GM18502 (cell line): ENCODE measurements around the gene ADPRM.
"Not testable (repeated sequence)": the region's sequence is repeated elsewhere in the genome, so short reads cannot be mapped to it uniquely, and the experiment has no call there.

Source experiments
- ATAC-seq: cut with Tn5 transposase; IDR thresholded peaks from one replicate; pipeline ENCODE4 v1.9.1; 2021; ENCODE audit warnings: mild to moderate bottlenecking; ENCODE audit not compliant: unreplicated experiment, poor library complexity

Gene ADPRM, protein sequence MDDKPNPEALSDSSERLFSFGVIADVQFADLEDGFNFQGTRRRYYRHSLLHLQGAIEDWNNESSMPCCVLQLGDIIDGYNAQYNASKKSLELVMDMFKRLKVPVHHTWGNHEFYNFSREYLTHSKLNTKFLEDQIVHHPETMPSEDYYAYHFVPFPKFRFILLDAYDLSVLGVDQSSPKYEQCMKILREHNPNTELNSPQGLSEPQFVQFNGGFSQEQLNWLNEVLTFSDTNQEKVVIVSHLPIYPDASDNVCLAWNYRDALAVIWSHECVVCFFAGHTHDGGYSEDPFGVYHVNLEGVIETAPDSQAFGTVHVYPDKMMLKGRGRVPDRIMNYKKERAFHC

DNA sequence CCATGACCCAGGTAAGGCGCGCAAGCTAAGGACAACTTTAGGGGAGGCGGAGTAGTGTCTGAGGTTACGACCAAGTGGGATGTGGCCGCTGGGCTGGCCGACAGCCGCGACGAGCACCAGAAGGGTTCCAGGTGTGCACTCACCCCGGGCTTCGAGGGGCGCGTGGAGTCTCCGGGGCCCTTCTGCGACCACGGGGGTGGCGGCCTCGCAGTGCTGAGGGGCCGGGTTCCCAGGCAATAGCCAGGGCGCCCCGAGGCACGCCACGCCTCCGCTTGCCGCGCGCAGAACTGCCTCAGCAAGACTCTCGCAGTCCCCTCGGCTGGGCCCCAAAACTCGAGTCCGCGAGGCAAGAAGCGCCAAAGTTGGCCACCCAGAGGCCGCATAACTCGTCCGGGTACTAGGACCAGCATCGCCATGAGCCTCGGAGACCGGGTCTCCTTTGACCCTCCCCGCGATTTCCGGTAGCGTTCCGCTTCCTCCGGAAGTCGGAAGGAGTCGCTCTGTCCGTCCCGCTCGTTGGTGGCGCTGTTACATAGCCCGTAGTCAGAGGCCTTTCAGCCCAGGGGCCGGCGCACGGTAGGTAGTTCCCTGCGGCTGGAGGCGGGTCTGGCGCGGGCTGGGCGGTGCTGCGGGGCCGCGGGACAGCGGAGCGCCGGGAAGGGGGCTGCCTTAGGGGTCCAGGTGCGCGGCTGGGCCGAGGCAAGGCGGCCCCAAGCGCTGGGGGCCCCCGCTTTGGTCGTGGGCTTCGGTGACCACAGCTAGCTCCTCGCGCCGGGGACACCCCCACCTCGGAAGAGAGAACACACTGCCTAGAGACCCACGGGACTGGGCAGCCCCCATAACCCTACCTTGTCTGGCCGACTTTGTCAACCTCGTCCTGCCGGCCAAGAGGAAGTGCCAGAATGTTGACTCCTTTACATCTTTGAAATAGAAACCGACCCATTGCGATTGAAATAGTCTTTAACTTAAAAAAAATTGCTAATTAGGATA, at the start of gene ADPRM, which contains the start of gene SCO1:
ADPRM (plus strand) TSS at position 503 of the 990 bp plus-strand sequence. CDS start 7,333 bp downstream, outside the sequence.
SCO1 (minus strand) TSS at position 442 of the 990 bp plus-strand sequence; CDS start at position 416, 26 bp downstream.
- peak; percentile 96 for ATAC-seq

DNA sequence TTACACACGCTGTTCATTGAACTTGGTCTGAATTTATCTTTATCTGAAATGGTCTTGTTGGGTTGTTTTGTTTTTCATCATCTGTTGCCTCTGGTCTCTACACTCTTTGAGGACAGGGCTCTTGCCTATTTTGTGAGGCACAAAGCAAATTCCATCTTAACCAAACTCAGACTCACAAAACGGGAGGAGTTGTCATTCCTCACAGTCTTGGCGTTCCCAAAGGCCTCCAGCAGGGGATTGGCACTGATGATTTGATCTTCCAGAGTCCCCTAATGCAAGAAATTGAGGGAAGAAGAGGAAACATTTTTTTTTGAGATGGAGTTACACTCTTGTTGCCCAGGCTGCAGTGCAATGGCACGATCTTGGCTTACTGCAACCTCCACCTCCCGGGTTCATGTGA, 49.0 kb upstream of the ADPRM start:
- ATAC-seq = no peak

DNA sequence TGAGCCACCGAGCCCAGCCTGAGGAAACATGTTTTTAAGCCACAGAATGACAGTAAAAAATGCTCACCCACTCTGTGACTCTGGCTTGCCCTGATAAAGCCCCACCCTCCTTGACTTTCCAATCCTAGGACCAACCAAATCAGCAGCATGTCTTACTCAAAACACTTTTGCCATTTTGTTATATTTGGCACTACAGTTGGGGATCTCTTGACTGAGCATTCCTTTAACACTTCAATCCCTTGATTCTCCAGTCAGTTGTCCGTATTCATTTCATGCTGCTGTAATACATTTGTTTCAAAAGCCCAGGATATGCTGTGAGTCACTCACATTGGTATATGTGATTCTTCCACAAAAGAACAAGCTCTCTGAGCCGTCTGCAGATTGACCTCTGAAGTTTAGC, 48.4 kb upstream of the ADPRM start:
- ATAC-seq = no peak

DNA sequence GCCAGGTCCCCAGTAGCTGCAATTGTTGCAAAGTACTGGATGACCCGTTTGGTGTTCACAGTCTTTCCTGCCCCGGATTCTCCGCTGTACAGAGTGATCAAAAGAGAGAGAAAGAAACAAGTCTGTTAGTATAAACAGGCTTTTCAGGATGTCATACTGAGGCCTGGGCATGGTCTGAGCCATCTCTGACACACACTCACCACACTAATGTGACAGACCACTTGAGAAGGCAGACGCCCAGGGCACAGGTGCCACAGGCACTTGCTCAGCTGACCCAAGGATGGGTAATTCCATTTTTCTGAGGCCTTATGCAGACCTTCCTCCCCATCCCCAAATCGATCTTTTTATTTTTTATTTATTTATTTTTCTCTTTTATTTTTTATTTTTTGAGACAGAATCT, 47.8 kb upstream of the ADPRM start:
- ATAC-seq = no peak

DNA sequence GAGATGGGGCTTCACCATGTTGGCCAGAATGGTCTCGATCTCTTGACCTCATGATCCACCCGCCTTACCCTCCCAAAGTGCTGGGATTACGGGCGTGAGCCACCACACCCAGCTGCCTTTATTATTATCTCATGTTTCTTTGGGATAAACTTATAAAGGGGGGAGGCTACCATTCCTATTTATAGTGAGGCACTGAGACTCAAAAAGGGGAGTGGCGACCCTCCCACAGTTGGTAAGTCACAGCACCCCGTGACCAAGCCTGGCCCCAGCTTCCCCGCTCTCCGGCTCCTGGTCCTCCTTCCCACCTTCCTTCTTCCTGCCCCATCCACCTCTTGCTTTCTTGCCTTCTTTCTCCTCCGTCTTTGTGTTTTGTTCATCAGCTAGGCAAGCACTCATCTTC, 45.5 kb upstream of the ADPRM start:
- no peak for ATAC-seq

DNA sequence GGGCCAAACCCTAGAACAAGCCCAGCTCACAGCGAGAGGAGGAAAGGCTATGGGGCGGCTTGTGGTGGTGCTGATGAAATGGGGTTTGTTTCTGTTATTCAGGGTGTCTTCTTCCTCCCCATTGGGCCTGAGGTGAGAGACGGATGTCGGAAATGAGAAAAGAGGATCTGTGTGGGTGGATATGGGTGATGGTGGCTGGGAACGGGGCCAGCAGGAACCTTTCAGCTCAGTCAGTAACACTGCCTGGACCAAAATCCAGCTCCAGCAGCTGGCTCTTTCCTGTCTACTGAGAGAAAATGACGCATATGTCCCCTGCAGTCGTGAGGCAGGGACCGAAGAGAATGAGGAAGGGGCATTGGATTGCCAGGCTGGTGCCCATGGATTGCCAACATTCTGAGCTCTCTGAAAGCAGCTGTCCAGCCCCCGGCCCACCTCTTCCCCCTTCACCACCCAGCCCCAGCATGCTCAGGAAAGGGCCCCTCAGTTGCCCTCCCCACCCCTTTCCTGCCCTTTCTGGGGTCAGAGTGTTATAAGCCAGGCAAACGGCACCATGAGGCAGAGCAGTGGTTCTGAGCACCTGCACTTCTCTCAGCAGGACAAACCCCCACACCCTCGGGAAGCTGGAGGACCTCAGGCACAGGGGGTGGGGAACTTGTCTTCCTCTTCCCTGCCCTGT, 44.3 kb upstream of the ADPRM start:
- peak; percentile 73 for ATAC-seq

DNA sequence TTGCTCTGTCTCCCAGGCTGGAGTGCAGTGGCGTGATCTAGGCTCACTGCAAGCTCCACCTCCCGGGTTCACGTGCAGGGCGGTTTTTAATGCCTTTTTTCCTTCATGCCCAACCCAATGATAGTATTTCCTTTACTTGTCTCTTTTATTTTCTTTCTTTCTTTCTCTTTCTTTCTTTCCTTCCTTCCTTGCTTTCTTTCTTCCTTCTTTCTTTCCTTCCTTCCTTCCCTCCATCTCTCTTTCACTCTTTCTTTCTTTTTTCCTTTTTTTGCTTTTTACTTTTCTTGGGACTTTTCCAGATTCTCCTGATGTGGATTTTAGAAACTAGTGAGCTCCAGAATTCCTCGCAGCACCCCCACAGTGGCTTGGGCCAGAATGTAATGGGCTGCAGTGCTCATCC, 43.4 kb upstream of the ADPRM start:
- ATAC-seq = no peak

DNA sequence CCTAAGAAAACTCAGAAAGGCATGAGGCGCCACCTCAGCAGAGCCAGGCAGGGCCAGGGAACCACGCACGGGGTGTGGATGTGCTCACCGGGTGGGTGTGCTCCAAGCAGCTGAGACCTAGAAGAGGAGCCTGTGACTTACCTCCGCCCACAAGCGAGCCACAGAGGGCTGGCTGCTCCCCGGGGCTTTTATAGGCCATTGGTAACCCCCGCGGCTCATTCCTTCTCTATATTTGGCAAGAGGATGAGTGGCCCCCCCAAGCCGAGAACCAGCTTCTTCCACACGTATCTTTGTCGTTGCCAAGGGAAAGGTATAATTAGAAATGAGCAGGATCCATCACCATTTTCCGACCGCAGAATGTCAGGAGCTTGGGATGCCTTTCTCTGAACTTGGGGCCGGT, 40.2 kb upstream of the ADPRM start, which contains the start of gene MYH3:
MYH3 (minus strand) TSS at position 162 of the 400 bp plus-strand sequence. CDS start 2,245 bp downstream, outside the sequence.
- no peak for ATAC-seq

DNA sequence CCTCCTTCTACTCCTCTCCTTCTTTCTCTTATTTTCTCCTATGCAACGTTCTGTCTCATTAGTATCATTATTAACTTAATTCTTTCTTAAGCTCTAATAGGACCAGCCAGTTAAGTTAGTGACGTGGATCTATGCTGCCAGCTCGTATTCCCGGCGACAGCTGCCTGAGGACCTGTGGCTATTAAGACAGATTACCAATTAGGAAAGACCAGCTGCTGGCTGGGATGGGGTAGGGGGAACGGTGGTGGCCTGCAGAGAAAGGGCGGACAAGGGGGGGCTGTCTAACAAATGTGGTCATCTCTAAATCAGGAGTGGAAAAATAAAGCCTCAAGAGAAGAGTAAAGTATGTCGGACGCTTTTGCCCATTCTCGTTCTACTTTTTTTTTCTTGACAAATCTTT, 39.5 kb upstream of the ADPRM start:
- ATAC-seq = no peak

DNA sequence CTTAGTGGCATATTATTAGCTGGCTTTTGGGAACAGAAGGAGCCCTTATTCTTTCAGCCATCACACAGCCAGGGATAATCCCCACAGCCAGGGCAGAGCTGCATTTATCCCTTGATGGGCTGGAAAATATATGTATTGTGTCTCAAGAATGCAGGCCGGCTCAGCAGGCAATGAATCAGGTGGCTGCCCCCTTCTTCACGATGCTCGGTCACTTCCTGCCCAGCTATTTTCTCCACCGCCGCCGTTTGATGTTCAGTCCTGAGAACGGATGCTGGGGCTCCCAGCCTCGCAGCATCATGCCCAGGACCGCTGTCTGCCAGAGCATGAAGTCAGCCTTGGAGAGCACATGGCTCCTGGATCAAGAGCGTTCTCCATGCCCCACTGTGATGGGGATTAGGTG, 36.0 kb upstream of the ADPRM start:
- no peak for ATAC-seq

DNA sequence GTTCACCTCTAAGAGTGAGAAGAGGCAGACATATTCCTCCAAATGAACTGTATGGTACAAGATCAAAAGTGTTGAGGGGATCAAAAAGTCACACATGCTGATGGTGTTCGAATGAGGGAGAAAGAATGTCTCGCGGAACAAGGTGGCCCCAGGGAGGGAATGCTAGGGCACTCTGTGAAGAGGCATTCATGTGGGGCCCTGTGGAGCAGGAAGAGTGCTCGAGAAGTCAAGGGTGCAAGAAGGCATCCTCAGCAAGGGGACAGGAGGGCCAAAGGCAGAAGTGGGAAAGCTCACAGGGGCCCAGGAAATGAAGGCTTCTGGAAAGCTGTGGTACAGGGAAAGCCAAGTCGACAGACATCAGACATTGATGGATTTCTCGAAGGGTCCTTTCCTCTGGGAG, 34.2 kb upstream of the ADPRM start:
- no peak for ATAC-seq

DNA sequence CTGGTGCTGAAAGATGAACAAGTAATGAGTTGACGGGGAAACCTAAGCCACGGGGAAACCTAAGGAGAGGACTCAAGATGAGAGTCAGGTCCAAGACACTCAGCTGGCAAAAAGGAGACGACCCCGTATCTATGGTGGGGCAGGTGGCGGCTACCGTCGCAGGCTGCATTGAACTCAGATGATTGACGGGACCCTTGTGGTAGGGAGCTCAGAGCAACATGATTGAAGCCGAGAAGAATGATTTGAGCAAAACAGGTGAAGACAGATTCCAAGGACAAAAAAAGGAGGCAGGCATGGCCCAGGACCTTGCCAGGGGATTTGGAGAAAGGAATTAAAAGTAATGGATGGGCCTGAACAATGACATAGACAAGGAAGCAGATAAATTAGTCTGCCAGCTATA, 32.8 kb upstream of the ADPRM start:
- no peak for ATAC-seq

DNA sequence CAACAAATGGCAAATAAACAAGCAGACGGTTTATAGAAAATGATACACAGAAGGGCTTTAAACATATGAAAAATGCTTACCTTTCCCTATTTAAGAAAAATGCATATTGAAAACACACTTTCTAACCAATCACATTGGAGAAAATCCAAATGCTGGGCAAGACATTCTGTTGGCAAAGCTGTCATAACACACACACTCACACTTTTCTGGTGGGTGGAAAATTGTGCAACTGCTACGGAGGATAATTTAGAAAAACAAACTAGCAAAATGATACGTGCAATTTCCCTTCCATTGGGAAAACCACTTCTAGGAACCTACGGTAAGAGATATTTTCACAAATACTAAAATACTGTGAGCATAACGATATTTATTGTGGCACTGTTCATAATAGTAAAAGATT, 30.5 kb upstream of the ADPRM start:
- ATAC-seq = no peak

DNA sequence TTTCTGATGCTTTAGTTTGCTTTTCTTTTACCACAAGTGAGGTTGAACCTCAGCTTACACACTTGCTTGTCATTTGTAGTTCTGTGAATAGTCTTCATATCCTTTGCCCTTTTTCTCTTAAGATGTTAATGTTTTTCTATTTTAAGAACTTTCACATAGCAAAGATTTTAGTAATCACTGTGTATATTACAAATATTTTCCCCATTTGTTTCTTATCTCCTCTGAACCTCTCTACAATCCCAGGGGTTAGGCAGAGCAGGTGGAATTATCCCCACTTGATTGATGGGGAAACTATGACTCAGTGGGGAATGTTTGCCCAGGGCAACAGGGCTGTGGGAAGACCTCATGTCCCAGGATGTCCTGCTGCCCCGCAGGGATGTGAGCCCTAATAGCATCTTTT, 28.6 kb upstream of the ADPRM start:
- ATAC-seq = no peak

DNA sequence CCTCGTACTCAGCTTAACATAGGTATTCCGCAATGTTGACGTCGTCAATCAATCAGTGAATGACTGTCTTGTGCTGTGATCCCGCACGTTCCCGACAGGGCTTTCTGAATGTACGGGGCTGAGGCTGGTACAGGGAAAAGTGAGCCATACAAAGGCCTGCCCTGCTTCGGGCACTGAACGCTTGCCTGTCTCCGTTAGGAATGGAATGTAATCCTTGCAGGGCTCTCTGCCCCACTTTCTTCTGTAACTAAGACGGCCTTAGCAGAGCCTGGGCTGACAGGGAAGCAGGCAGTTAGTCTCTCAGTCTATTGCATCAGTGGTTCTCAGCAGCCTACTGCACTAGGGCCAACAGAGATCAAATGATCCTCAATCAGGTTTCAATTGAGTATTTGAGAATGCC, 24.1 kb upstream of the ADPRM start:
- ATAC-seq = no peak

DNA sequence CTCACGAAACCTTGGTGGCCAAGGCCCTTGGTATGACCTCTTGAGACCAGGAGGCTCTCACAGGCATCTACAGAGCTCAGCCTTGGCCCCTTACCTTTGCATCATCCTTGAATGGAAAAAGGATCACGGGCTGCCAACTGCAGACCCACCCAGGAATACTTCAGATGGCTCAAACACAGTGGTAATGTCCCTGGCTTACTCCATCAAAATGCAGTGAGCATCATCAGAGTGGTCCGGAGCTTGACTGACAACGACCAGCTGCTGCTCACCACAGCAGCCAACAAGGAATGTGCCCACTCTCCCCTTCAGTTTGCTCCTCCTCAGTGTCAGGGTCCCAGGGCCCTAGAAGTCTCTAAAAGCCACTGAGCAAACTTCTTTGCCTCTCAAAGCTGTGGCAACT, 22.7 kb upstream of the ADPRM start:
- ATAC-seq = no peak

DNA sequence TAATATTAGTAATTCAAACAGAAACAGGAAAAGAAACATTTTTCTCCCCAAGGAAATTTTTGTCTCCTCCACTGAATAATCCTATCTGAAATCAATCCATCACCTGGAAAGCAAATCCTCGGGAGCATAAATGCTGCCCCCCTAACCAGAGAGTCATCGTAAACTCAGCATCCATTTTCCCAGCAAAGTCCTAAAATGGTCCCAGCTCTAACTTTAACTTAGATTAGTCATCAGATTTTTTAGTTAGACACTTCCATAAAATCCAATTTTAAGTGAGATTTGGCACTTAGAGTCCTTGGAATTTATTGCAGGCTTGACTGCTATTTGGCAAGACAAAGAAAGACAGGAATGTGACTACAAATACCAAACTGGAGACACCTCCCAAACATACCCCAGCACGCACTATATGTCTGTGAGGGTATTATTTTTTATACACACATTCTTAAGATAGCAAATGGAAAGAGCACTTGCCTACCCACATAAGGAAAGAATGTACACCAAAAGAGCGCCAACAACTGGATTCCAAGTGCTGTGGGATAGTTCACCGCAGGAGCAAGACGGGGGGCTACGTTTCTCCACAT, 15.4 kb upstream of the ADPRM start:
- ATAC-seq = no peak

DNA sequence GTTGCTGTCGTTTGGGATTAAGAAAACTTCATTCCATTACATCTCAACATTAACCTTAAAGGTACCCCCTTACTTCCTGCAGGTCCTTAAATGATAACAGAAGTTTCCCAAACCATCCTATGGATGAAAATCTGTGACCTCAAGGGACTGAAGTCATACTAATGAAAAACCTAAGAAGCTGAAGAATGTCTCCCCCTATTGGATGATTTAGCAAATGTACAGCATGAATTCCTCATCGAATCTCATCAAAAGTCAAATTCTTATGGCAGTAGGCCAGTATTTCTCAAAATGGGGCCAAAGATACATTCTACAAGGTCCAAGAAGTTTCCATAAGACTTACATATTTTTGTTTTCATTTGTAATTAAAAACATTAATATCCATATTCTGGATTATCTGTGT, 13.5 kb upstream of the ADPRM start:
- no peak for ATAC-seq

DNA sequence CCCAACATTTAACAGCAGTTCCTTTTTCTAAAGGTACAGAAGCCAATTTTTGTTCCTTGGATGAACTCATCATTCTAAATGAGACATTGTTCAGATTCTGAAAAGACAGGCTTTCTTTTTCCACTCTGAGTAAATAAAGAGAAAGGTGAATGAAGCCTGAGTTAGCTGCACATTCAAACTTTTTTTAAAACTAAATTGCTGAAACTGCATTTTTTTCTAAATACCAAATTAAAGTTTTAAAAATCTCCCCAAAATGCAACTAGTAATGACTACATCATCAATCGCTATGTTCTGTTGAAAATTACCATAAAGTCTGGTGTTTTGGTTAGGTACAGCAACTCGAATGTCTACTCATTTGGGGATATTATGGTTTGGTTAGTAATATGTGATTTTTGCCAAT, 9.9 kb upstream of the ADPRM start:
- ATAC-seq = no peak

DNA sequence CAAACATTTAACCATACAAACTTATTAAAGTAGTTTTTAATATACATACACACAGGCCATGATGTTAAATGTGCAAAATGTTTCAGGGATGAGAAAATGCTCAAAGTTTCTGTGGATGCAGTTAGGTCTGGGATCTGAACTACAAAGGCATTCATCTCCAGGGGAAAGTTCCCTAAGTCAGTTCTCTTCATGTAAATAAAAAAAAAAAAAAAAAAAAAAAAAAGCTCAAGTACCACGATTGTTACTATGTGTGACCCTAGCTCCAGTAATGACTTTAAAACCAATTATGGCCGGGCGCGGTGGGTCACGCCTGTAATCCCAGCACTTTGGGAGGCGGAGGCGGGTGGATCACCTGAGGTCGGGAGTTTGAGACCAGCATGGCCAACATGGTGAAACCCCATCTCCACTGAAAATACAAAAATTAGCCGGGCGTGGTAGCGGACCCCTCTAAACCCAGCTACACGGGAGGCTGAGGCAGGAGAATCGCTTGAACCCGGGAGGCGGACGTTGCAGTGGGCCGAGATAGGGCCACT, 1.5 kb upstream of the ADPRM start:
- ATAC-seq = not testable (repeated sequence)
